HG02884 (cell line): ENCODE measurements around the gene PELI2.
"Not testable (repeated sequence)": the region's sequence is repeated elsewhere in the genome, so short reads cannot be mapped to it uniquely, and the experiment has no call there.

ENCODE experiments used
- ATAC-seq: cut with Tn5 transposase; IDR thresholded peaks from one replicate; pipeline ENCODE4 v1.9.1; 2021; ENCODE audit warnings: mild to moderate bottlenecking, moderate library complexity; ENCODE audit not compliant: unreplicated experiment

PELI2 gene

GRCh38 chr14:56142314-56142713 lies 24.1 kb downstream of the PELI2 start:
- ATAC-seq: no peak

GRCh38 chr14:56143025-56143424 lies 24.8 kb downstream of the PELI2 start:
- no peak for ATAC-seq

- ATAC-seq: no peak
These were observed 26.0 kb downstream of the PELI2 start for GRCh38 chr14:56144176-56144575.

DNA sequence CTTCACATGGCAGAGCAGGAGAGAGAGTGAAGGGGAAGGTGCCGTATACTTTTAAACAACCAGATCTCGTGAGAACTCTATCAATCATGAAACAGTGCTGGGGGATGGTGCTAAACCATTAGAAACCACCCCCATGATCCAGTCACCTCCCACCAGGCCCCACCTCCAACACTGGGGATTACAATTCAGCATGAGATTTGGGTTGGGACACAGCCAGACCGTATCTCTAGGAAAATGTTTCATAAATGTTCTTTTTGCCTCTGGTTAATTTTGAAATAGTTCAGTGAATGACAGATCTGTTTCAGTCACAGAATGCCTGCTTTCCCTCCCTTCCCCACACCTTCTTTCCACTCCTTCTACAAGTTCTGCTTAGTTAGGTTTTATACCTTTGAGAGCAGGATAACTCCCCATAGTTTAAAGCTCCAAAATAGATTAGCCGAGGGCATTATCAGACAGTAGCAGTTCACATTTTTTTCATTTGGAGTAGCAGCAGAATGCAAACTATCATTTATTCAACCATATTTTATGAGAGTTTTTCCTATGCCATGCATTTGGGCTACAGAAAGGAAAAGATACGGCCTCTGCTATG lies 27.1 kb downstream of the PELI2 start:
- ATAC-seq: no peak

DNA sequence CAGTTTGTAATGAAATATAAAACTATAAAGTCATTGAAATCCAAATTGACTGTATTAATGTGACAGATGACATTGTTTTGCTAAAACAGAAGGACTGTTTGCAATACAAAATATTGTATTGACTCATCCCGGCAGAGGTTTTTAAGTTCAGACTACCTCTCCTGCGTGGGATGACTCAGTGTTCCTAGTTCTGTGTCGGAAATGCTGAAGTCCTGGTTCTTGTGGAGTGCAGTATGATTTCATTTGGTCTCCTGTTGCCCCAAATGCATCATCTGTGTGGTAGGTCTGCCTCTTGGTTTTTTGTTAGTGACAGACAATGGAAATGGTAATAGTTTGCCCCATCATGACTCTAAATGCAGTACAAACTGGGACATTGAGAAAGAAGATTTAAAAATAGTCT lies 27.8 kb downstream of the PELI2 start:
- no peak for ATAC-seq

DNA sequence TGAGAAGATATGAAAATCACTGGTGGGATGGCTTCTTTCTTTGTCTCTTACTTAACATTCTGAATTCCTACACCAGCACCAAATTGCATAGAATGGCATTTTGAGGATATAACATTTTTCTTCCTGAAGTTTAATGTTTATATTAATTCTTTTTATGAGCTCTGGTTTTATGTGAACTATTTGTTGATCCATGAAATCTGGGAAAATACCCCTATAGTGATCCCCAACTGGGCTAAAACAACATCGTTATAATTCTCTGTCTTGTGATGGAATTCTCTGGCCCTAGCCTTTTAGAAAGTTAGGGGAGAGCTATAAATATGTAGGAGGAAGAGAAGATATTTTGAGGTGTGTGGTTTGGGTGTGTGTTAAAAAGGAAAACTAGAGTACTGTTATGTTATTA lies 29.2 kb downstream of the PELI2 start:
- ATAC-seq: no peak

GRCh38 chr14:56147986-56148901 lies 30.0 kb downstream of the PELI2 start:
- ATAC-seq: no peak

GRCh38 chr14:56149151-56149550 lies 30.9 kb downstream of the PELI2 start:
- no peak for ATAC-seq

DNA sequence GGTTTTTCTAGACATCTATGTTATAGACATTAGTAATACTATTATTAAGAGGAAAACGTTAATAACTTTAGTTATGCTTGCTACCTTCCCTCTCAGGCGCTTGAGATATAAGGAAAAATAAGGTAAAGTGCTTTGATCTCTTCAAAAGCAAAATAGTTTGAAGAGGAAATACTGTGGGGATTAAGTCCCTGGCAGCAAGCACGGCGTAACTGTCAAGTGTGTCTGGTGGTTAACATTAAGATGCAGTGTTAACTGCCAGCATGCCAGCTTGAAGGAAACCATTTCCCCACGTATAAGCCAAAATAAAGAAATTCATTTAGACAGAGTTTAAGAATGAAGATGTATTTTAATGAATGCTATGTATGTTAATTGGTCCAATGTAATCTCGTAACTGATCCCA lies 31.8 kb downstream of the PELI2 start:
- no peak for ATAC-seq

- ATAC-seq: no peak
These were observed 32.6 kb downstream of the PELI2 start for GRCh38 chr14:56150645-56151345.

DNA sequence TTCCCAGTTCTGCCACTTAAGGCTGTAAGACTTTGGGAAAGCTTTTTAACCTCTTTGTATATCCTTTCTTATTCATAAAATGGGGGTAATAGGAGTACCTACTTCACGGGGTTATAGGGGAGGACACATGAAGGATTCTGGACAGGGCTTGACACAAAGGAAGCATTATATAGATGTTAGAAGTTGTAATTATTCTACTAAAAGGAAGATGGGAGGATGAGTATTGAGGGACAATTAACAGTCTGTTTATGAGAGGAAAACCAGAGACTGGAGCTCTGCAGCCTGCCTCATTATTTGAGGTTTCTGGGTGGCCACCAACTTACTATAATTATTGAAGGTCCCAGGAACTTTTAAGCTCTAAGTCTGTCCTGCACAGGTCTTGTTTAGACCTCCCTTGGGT lies 34.0 kb downstream of the PELI2 start:
- ATAC-seq: no peak

- ATAC-seq: no peak
These were observed 35.1 kb downstream of the PELI2 start for GRCh38 chr14:56153267-56153666.

DNA sequence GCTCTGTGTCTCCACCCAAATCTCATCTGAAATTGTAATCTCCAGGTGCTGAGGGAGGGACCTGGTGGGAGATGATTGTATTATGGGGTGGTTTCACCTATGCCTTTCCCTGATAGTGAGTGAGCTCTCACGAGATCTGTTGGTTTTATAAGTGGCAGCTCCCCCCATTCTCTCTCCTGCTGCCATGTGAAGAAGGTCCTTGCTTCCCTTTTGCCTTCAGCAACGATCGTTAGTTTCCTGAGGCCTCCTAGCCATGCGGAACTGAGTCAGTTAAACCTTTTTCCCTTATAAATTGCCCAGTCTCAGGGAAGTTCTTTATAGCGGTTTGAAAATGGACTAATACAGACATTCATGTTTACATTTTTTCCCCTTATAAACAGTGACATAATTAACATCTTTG lies 36.1 kb downstream of the PELI2 start:
- ATAC-seq: no peak

- ATAC-seq: no peak
These were observed 37.9 kb downstream of the PELI2 start for GRCh38 chr14:56156096-56156495.

DNA sequence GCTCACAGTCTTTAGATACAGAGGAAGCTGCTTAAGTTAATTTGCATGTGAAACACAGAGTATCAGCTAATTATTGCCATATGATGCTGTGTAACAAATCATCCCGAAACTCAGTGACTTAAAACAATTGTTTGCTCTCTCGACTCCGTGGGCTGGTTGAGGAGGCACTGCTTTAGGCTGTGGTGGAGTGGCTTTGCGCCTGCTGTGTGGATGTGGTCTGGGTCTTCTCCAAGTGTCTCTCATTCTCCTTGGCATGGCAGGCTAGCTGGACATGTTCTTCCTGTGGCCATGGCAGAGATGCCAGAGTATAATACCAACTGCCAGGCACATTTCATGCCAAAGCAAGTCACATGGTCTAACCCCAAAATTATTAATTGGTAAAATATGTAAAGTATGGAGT lies 40.9 kb downstream of the PELI2 start:
- ATAC-seq: no peak

- ATAC-seq: no peak
These were observed 41.9 kb downstream of the PELI2 start for GRCh38 chr14:56160088-56160487.

GRCh38 chr14:56161658-56162057 lies 43.4 kb downstream of the PELI2 start:
- no peak for ATAC-seq

DNA sequence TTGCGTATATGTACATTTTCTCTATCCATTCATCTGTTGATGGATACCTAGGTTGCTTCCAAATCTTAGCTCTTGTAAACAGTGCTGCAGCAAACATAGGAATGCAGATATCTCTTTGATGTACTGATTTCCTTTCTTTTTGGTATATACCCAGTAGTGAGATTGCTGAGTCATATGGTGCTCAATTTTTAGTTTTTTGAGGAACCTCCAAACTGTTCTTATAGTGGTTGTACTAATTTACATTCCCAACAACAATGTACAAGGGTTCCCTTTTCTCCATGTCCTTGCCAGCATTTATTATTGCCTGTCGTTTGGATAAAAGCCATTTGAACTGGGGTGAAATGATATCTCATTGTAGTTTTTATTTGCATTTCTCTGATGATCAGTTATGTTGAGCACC lies 44.3 kb downstream of the PELI2 start:
- ATAC-seq: no peak

DNA sequence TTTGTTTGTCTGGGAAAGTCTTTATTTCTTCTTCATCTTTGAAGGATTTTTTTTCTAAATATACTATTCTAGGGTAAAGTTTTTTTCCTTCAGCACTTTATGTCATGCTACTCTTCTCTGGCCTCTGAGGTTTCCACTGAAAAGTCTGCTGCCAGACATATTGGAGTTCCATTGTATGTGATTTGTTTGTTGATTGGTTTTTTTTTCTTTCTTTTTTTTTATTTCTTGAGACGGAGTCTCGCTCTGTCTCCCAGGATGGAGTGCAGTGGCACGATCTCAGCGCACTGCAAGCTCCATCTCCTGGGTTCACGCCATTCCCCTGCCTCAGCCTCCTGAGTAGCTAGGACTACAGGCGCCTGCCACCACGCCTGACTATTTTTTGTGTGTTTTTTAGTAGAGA lies 48.4 kb downstream of the PELI2 start:
- ATAC-seq: not testable (repeated sequence)

GRCh38 chr14:56168007-56168616 lies 49.9 kb downstream of the PELI2 start:
- ATAC-seq: no peak

- ATAC-seq: no peak
These were observed 51.8 kb downstream of the PELI2 start for GRCh38 chr14:56170028-56170427.
